Astrocyte (in vitro differentiated cells and primary cell): Measurements from ENCODE around the gene KIF1A. TPM values are rescaled to one million over a fixed set of nuclear protein-coding genes. Genes with fewer than 3 reads are reported as not detected.

Experiments used
- DNase-seq: peaks from one replicate; pipeline ENCODE4 v3.0.0-alpha.2; 2010; ENCODE audit warnings: low read depth
- FAIRE-seq: peaks from 2 replicates; lab custom pipeline; 2011; peaks lifted over from hg19 to GRCh38; lab: Jason Lieb, UNC
- H2AFZ ChIP-seq: 2 replicates; pipeline ENCODE4 v1.6.0; 2012; ENCODE audit warnings: low read depth, low read length, inconsistent platforms
- H3K27ac ChIP-seq: 2 replicates; pipeline ENCODE4 v1.5.1; 2011; ENCODE audit warnings: low read depth, low read length, inconsistent platforms
- H3K27me3 ChIP-seq: 2 replicates; pipeline ENCODE4 v1.6.0; 2011; ENCODE audit warnings: low read length, inconsistent platforms; ENCODE audit not compliant: insufficient read depth
- H3K36me3 ChIP-seq: 2 replicates; pipeline ENCODE4 v1.5.1; 2011; ENCODE audit warnings: low read length, inconsistent platforms; ENCODE audit not compliant: insufficient read depth
- H3K4me1 ChIP-seq: 2 replicates; pipeline ENCODE4 v1.5.1; 2011; ENCODE audit warnings: low read length, inconsistent platforms; ENCODE audit not compliant: insufficient read depth
- H3K4me2 ChIP-seq: 2 replicates; pipeline ENCODE4 v1.6.0; 2012; ENCODE audit warnings: low read length, inconsistent platforms
- H3K4me3 ChIP-seq: 2 replicates; pipeline ENCODE4 v1.5.1; 2011; ENCODE audit warnings: low read depth, mild to moderate bottlenecking, low read length, inconsistent platforms; ENCODE audit not compliant: insufficient read depth
- H3K79me2 ChIP-seq: 2 replicates; pipeline ENCODE4 v1.6.0; 2012; ENCODE audit warnings: mild to moderate bottlenecking, low read length, inconsistent platforms; ENCODE audit not compliant: insufficient read depth
- H3K9ac ChIP-seq: 2 replicates; pipeline ENCODE4 v1.6.0; 2012; ENCODE audit warnings: mild to moderate bottlenecking, low read length, inconsistent platforms
- H3K9me3 ChIP-seq: 2 replicates; pipeline ENCODE4 v1.5.1; 2012; ENCODE audit warnings: low read depth, mild to moderate bottlenecking, low read length, inconsistent platforms; ENCODE audit not compliant: insufficient read depth
- H4K20me1 ChIP-seq: 2 replicates; pipeline ENCODE4 v1.6.0; 2012; ENCODE audit warnings: low read length, inconsistent platforms; ENCODE audit not compliant: insufficient read depth
- H3K27ac Mint-ChIP-seq: one replicate; pipeline ENCODE4 v1.8.0; 2021; ENCODE audit warnings: mild to moderate bottlenecking, mixed read lengths; ENCODE audit not compliant: unreplicated experiment
- H3K27me3 Mint-ChIP-seq: one replicate; pipeline ENCODE4 v1.8.0; 2021; ENCODE audit warnings: low read depth, mixed read lengths; ENCODE audit not compliant: unreplicated experiment
- H3K36me3 Mint-ChIP-seq: one replicate; pipeline ENCODE4 v1.8.0; 2021; ENCODE audit warnings: low read depth, mixed read lengths; ENCODE audit not compliant: unreplicated experiment
- H3K4me1 Mint-ChIP-seq: one replicate; pipeline ENCODE4 v1.8.0; 2021; ENCODE audit warnings: low read depth, mixed read lengths; ENCODE audit not compliant: unreplicated experiment
- H3K4me3 Mint-ChIP-seq: one replicate; pipeline ENCODE4 v1.8.0; 2021; ENCODE audit warnings: mild to moderate bottlenecking, moderate library complexity, mixed read lengths; ENCODE audit not compliant: unreplicated experiment
- H3K9me3 Mint-ChIP-seq: one replicate; pipeline ENCODE4 v1.8.0; 2021; ENCODE audit warnings: mild to moderate bottlenecking, mixed read lengths; ENCODE audit not compliant: unreplicated experiment
- CTCF ChIP-seq: IDR thresholded peaks from 2 replicates; pipeline ENCODE4 v1.5.1; 2011; ENCODE audit warnings: low read depth, mild to moderate bottlenecking, inconsistent platforms, low read length, moderate library complexity; ENCODE audit not compliant: insufficient read depth
- EZH2 ChIP-seq: IDR thresholded peaks from 2 replicates; pipeline ENCODE4 v1.6.1; 2012; ENCODE audit warnings: mild to moderate bottlenecking, low read length, inconsistent platforms; ENCODE audit not compliant: insufficient read depth
- total RNA-seq: library from RNA; stranded (reverse); gene quantifications from 2 replicates; pipeline ENCODE4 v1.2.1, GENCODE V29; 2021

The KIF1A gene
- total RNA-seq, 1 donor from 2014 or later = 51.2 TPM

GRCh38 chr2:240732184-240732583, 87.8 kb downstream of the KIF1A start:
- Histone ChIP-seq H3K27ac (no peak overlapping the region), H2AFZ (no peak overlapping the region), H3K9ac (no peak overlapping the region), H3K4me3 (no peak overlapping the region), H3K36me3 (no peaks in the 10 kb centered on the region), H4K20me1 (no peaks in the 10 kb centered on the region), H3K4me1 (no peaks in the 10 kb centered on the region), H3K9me3 (no peaks in the 10 kb centered on the region), H3K27me3 (peaks cover 2% of the 10 kb centered on the region), H3K79me2 (no peaks in the 10 kb centered on the region), H3K4me2 (no peak overlapping the region)
- peaks cover 28% of the 10 kb centered on the region for H3K27me3 Mint-ChIP-seq
- TF ChIP-seq EZH2 (no peak), CTCF (no peak)
- H3K9me3 Mint-ChIP-seq = no peaks in the 10 kb centered on the region
- H3K4me1 Mint-ChIP-seq = peaks cover 1% of the 10 kb centered on the region
- H3K4me3 Mint-ChIP-seq = no peak overlapping the region
- H3K36me3 Mint-ChIP-seq = no peaks in the 10 kb centered on the region
- no peak overlapping the region for H3K27ac Mint-ChIP-seq
- DNase-seq (no peak), FAIRE-seq (no peak)

GRCh38 chr2:240731178-240731545, 88.9 kb downstream of the KIF1A start:
- peaks cover 3% of the 10 kb centered on the region for H3K9me3 Mint-ChIP-seq
- no peaks in the 10 kb centered on the region for H3K79me2 ChIP-seq
- no peaks in the 10 kb centered on the region for H3K36me3 Mint-ChIP-seq
- no peak for TF ChIP-seq EZH2
- TF ChIP-seq CTCF = no peak
- no peak for FAIRE-seq
- H3K27me3 Mint-ChIP-seq = peaks cover 32% of the 10 kb centered on the region
- no peak overlapping the region for H3K4me3 ChIP-seq
- H3K4me1 ChIP-seq = no peaks in the 10 kb centered on the region
- no peak overlapping the region for H3K4me3 Mint-ChIP-seq
- no peak overlapping the region for H3K9ac ChIP-seq
- H3K36me3 ChIP-seq = no peaks in the 10 kb centered on the region
- H3K27me3 ChIP-seq = peaks cover 2% of the 10 kb centered on the region
- no peaks in the 10 kb centered on the region for H4K20me1 ChIP-seq
- no peak overlapping the region for H3K27ac ChIP-seq
- H3K4me1 Mint-ChIP-seq = peaks cover 1% of the 10 kb centered on the region
- no peaks in the 10 kb centered on the region for H3K9me3 ChIP-seq
- no peak overlapping the region for H3K27ac Mint-ChIP-seq
- no peak overlapping the region for H3K4me2 ChIP-seq
- no peak for DNase-seq
- H2AFZ ChIP-seq = no peak overlapping the region

GRCh38 chr2:240730501-240731177, 89.4 kb downstream of the KIF1A start:
- Histone ChIP-seq H3K9ac (no peak overlapping the region), H3K79me2 (no peaks in the 10 kb centered on the region), H3K27ac (no peak overlapping the region), H3K9me3 (no peaks in the 10 kb centered on the region), H2AFZ (no peak overlapping the region), H3K4me1 (no peaks in the 10 kb centered on the region), H3K36me3 (no peaks in the 10 kb centered on the region), H4K20me1 (no peaks in the 10 kb centered on the region), H3K4me3 (no peak overlapping the region), H3K27me3 (peaks cover 2% of the 10 kb centered on the region), H3K4me2 (no peak overlapping the region)
- Mint-ChIP-seq H3K4me1 (peaks cover 1% of the 10 kb centered on the region), H3K4me3 (no peak overlapping the region), H3K9me3 (peaks cover 3% of the 10 kb centered on the region), H3K27ac (no peak overlapping the region), H3K27me3 (peaks cover 32% of the 10 kb centered on the region), H3K36me3 (no peaks in the 10 kb centered on the region)
- no peak for TF ChIP-seq CTCF
- TF ChIP-seq EZH2 = no peak
- FAIRE-seq (no peak), DNase-seq (no peak)
